BE2C (cell line): ENCODE measurements around the gene LAMA2.

Source experiments
- DNase-seq: peaks from one replicate; pipeline ENCODE4 v3.0.0-alpha.2; 2020
- H3K27me3 ChIP-seq: fragments of 250-450 bp; sonication (Bioruptor Pico); 2 replicates; pipeline ENCODE4 v1.5.1; 2020; ENCODE audit warnings: mild to moderate bottlenecking
- H3K36me3 ChIP-seq: fragments of 250-450 bp; sonication (Bioruptor Pico); 2 replicates; pipeline ENCODE4 v1.5.1; 2020; ENCODE audit warnings: mild to moderate bottlenecking
- H3K4me1 ChIP-seq: fragments of 250-450 bp; sonication (Bioruptor Pico); 2 replicates; pipeline ENCODE4 v1.5.1; 2020
- H3K4me3 ChIP-seq: 2 replicates; pipeline ENCODE4 v1.5.1; 2011; ENCODE audit warnings: low read depth, low read length
- H3K9me3 ChIP-seq: fragments of 250-450 bp; sonication (Bioruptor Pico); 2 replicates; pipeline ENCODE4 v1.5.1; 2020
- TF ChIP-seq, protein P1 (sequence below): IDR thresholded peaks from 2 replicates; pipeline ENCODE4 v1.5.1; 2012; ENCODE audit warnings: mild to moderate bottlenecking, low read depth, low read length

Gene LAMA2

DNA sequence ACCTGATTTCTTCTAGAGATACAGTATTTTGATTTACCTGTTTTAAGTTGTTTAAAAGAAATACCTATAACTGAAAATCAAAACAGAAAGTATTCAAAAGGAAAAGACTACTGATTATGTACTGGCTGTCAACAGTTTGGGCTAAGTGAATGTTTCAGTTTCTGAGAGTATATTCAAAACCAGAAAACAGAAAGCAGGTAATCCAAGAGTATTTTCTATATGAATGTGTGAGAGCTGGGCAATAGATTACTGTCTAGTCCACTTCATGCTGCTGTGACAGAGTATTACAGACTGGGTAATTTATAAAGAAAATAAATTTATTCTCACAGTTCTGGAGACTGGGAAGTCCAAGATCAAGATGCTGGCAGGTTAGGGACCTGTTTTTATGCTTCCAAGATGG lies 566.0 kb downstream of the LAMA2 start:
- no peak for DNase-seq
- no peaks in the 10 kb centered on the region for H3K27me3 ChIP-seq
- no peak overlapping the region for H3K4me3 ChIP-seq
- no peaks in the 10 kb centered on the region for H3K9me3 ChIP-seq
- H3K36me3 ChIP-seq, result no peaks in the 10 kb centered on the region
- TF ChIP-seq, protein P1, sequence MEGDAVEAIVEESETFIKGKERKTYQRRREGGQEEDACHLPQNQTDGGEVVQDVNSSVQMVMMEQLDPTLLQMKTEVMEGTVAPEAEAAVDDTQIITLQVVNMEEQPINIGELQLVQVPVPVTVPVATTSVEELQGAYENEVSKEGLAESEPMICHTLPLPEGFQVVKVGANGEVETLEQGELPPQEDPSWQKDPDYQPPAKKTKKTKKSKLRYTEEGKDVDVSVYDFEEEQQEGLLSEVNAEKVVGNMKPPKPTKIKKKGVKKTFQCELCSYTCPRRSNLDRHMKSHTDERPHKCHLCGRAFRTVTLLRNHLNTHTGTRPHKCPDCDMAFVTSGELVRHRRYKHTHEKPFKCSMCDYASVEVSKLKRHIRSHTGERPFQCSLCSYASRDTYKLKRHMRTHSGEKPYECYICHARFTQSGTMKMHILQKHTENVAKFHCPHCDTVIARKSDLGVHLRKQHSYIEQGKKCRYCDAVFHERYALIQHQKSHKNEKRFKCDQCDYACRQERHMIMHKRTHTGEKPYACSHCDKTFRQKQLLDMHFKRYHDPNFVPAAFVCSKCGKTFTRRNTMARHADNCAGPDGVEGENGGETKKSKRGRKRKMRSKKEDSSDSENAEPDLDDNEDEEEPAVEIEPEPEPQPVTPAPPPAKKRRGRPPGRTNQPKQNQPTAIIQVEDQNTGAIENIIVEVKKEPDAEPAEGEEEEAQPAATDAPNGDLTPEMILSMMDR, result no peak
- H3K4me1 ChIP-seq, result no peaks in the 10 kb centered on the region

DNA sequence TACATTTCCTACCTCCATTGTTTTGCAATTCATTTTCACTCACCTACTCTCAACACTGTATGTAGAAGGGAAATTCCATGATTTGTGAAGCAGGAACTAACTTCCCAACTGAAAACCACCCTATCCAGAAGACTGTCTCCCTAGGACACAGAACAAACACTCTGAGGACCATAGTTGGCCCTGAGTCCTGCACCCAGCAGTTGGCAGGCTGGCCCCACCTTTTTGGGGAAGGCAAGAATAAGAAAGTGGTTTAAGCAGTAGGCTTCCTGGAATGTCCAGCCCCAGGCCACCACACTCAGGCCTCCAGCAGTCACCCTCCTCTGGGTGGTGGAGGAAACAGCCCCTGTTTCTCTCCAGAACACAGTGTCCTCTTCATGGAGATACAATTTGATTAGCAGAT lies 568.2 kb downstream of the LAMA2 start:
- no peak for DNase-seq
- no peaks in the 10 kb centered on the region for H3K36me3 ChIP-seq
- H3K4me1 ChIP-seq, result no peaks in the 10 kb centered on the region
- TF ChIP-seq, protein P1, result no peak
- no peaks in the 10 kb centered on the region for H3K27me3 ChIP-seq
- H3K9me3 ChIP-seq, result no peaks in the 10 kb centered on the region
- H3K4me3 ChIP-seq, result no peak overlapping the region

DNA sequence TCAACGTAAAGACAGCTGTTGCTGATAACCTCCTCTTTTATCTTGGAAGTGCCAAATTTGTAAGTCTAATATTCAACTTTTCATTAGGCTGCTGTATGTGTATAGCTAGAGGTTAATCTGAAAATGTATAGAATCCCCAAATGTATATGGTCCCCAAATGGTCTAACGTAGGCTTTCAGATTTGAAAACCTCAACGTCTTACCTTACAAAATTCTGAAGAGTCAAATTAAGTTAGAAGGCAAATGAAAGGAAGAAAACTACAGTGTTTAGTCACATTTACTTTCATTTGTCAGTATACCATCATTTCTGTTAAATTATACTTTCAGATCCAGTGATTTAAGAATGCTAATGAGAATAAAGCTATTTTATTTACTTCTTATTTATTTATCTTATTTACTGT lies 570.1 kb downstream of the LAMA2 start:
- no peak for DNase-seq
- H3K36me3 ChIP-seq, result no peaks in the 10 kb centered on the region
- H3K27me3 ChIP-seq, result no peaks in the 10 kb centered on the region
- TF ChIP-seq, protein P1, result no peak
- H3K4me3 ChIP-seq, result no peak overlapping the region
- H3K9me3 ChIP-seq, result no peaks in the 10 kb centered on the region
- H3K4me1 ChIP-seq, result no peaks in the 10 kb centered on the region

DNA sequence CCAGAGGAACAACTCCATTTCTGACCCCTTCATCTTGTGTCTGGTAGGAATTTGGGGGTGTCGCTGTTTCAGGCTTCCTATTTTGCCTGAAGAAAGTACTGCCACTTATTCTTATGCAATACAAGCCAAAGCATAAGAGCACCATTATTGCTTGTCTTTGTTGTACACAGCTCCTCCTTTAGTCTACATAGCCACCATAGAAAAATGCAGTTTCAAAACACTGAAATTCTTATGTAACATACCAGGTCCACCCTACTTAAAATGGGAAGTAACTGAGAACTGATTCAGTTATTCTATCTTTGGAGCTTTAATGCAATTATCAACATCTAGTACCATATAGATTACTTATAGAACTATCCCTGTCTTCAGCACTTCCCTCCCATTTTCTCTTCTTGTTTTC lies 571.5 kb downstream of the LAMA2 start:
- DNase-seq, result no peak
- Histone ChIP-seq H3K9me3 (no peaks in the 10 kb centered on the region), H3K4me3 (no peak overlapping the region), H3K4me1 (no peaks in the 10 kb centered on the region), H3K36me3 (no peaks in the 10 kb centered on the region), H3K27me3 (no peaks in the 10 kb centered on the region)
- TF ChIP-seq, protein P1, result no peak

DNA sequence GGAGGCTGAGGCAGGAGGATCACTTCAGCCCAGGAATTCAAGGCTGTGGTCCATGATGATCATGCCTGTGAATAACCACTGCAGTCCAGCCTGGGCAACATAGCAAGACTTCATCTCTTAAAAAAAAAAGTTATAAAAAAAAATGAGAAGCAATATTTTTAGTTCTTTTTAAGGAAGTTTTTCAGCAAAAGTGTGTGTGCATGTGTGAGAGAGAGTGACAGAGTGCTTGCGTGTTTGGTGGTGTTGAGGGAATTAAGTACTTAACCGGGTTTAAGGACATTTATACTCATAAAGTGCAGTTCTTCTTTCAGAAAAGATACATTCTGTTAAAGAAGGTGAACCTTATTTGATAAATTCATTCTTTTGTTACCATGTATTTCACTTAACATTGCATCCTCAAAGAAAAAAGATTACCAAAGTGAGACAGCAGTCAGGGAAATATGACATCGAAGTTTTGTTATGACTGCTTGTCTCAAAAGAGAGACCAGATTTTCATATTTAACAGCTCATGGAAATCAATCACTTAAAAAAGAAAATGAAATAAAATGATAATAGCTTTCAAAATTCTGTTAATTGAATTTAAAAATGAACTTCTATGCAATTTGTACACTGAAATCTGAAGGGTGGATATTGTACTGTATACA lies 572.3 kb downstream of the LAMA2 start:
- Histone ChIP-seq H3K27me3 (no peaks in the 10 kb centered on the region), H3K9me3 (no peaks in the 10 kb centered on the region), H3K4me3 (no peak overlapping the region), H3K36me3 (no peaks in the 10 kb centered on the region), H3K4me1 (no peaks in the 10 kb centered on the region)
- DNase-seq, result no peak
- TF ChIP-seq, protein P1, result no peak

DNA sequence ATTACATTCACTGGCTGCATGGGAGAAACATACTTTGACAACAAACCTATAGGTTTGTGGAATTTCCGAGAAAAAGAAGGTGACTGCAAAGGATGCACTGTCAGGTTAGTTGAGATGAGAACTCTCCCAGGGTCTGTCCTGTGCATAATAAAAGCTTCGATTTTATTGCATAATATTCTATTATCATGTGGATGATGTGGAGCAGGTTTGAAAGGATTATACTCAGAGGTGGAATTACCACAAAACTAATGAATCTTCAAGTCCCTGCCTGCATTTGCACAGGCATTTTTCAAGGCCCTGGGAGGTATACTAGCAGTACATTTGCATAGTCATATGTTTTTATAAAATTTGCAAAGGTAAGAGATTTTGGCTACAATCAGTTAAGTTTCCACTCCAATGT lies 577.3 kb downstream of the LAMA2 start:
- Histone ChIP-seq H3K36me3 (no peaks in the 10 kb centered on the region), H3K27me3 (no peaks in the 10 kb centered on the region), H3K4me3 (no peak overlapping the region), H3K9me3 (no peaks in the 10 kb centered on the region), H3K4me1 (no peaks in the 10 kb centered on the region)
- TF ChIP-seq, protein P1, result no peak
- DNase-seq, result no peak
